Measurements from ENCODE around the gene NSRP1. TPM values are rescaled to one million over a fixed set of nuclear protein-coding genes. Genes with fewer than 3 reads are reported as not detected.

The NSRP1 gene
- total and polyA plus RNA-seq, 2 of the 8 experiments (the other 6 are each of a cell fraction or from before 2014, with no cell fraction given), result 6.1 to 22.4 TPM

GRCh38 chr17:30074254-30074653 lies 42.4 kb upstream of the NSRP1 start:
- Histone ChIP-seq H2AK5ac (ENCODE audit: low read depth, low read length) (no peak overlapping the region), H3K9me3 (ENCODE audit: insufficient read depth in 2 of 2, low read depth in 1 of 2, low read length in 1 of 2) (no peaks in the 10 kb centered on the region), H4K5ac (ENCODE audit: insufficient read length, low read depth, low read length) (no peak overlapping the region), H3K23me2 (ENCODE audit: low read depth, low read length) (no peaks in the 10 kb centered on the region), H3K14ac (ENCODE audit: insufficient read length) (no peak overlapping the region), H2BK20ac (ENCODE audit: low read length) (no peak overlapping the region), H2AFZ (ENCODE audit: low read length) (no peak overlapping the region), H3K79me1 (ENCODE audit: low read depth, low read length) (no peaks in the 10 kb centered on the region), H3K4me1 (replicated peaks in 1 of 4; ENCODE audit: control insufficient read depth in 3 of 4, insufficient read depth in 4 of 4, low read length in 3 of 4) (no peaks in the 10 kb centered on the region), H3K4me3 (ENCODE audit: extremely low read depth in 1 of 4, insufficient read depth in 2 of 4, low read depth in 3 of 4, low read length in 4 of 4) (no peak overlapping the region), H3K27ac (ENCODE audit: low read depth, low read length) (no peak overlapping the region), H2BK5ac (ENCODE audit: low read depth, low read length) (no peak overlapping the region), H3K4ac (replicated peaks; ENCODE audit: insufficient read length, low read depth, low read length) (no peak overlapping the region), H3K18ac (ENCODE audit: extremely low read depth, low read length) (no peak overlapping the region), H4K91ac (replicated peaks; ENCODE audit: insufficient read length, low read length) (no peak overlapping the region), H2BK120ac (replicated peaks; ENCODE audit: low read depth, low read length) (no peak overlapping the region), H2BK15ac (ENCODE audit: low read length) (no peak overlapping the region), H3K79me2 (ENCODE audit: control insufficient read depth in 1 of 2, insufficient read depth in 2 of 2, low read length in 2 of 2) (no peaks in the 10 kb centered on the region), H2BK12ac (ENCODE audit: low read depth, low read length) (no peak overlapping the region), H3K56ac (replicated peaks; ENCODE audit: insufficient read length, low read depth, low read length) (no peak overlapping the region), H4K20me1 (replicated peaks in 1 of 2; ENCODE audit: control insufficient read depth in 1 of 2, insufficient read depth in 2 of 2, low read length in 2 of 2) (no peaks in the 10 kb centered on the region), H3K27me3 (replicated peaks in 1 of 4; ENCODE audit: control insufficient read depth in 3 of 4, extremely low read depth in 1 of 4, insufficient read depth in 3 of 4, low read length in 3 of 4) (no peaks in the 10 kb centered on the region; a peak in 1 of 7 replicates), H3K23ac (ENCODE audit: insufficient read length) (no peak overlapping the region), H3K9ac (replicated peaks in 1 of 4; ENCODE audit: extremely low read depth in 1 of 4, low read depth in 3 of 4, low read length in 3 of 4) (no peak overlapping the region), H3K36me3 (ENCODE audit: control insufficient read depth in 2 of 4, insufficient read depth in 4 of 4, low read length in 3 of 4) (no peaks in the 10 kb centered on the region), H4K8ac (ENCODE audit: extremely low read depth, insufficient read depth, low read length) (no peak overlapping the region), H3K4me2 (ENCODE audit: insufficient read depth in 1 of 2, low read depth in 2 of 2, low read length in 2 of 2) (no peak overlapping the region)
- DNase-seq (ENCODE audit: low read depth in 1 of 2, low spot score in 2 of 2) (no peak), FAIRE-seq (no peak)
- ChIA-PET CTCF (ENCODE audit: partially characterized antibody) (interaction anchor here (1.3 to 2.1 kb wide), 3 partner anchors 10 to 143 kb away, joined by 4 to 6 read pairs (median 6); no protein-coding TSS in a partner anchor), POLR2A (ENCODE audit: partially characterized antibody) (no interaction called here)
- 91% methylated on average over 2 of the region's 2 CpGs; no CpG with 5 or more reads in 1 of the 2 experiments for WGBS, 2 experiments (ENCODE audit: extremely low coverage in 1 of 2, insufficient coverage in 1 of 2, insufficient read length in 1 of 2, insufficient replicate concordance in 2 of 2, low coverage in 1 of 2, low lambda C conversion rate in 2 of 2, missing lambda C conversion rate in 1 of 2)
- TF ChIP-seq SIRT6 (IDR thresholded peaks at IDR 0.05; ENCODE audit: low read length) (no peak), TBP (IDR thresholded peaks at IDR 0.05; ENCODE audit: low read depth, low read length) (no peak), KDM1A (IDR thresholded peaks at IDR 0.05; ENCODE audit: borderline replicate concordance, low read length) (no peak)
